GM12801 (cell line): ENCODE results near the gene BAHD1.

Experiments
- TF ChIP-seq, protein P1 (sequence below): IDR thresholded peaks from one replicate; pipeline ENCODE4 v1.5.1; 2011; ENCODE audit warnings: control low read depth; ENCODE audit not compliant: insufficient read length; ENCODE audit errors: extremely low read depth

The BAHD1 gene

DNA sequence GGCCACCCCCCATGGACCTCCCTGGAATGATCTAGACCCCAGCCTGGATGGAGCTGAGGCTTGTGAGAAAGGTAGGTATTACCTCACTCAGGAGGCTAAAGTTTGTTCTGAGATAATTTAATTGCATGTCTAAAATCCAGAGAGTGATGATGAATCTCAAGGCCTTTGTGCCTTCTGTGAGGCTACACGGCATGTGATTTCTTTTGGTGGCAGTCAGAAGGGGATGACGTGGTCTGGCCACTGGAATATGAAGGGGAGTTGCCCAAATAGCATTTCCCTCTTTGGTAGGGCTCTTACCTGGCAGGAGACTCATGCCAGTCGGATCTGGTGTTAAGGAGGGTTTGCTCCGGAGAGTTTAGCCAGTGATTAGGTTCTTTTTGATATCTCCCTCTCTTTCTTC, 2.5 kb downstream of the BAHD1 start:
- TF ChIP-seq, protein P1, sequence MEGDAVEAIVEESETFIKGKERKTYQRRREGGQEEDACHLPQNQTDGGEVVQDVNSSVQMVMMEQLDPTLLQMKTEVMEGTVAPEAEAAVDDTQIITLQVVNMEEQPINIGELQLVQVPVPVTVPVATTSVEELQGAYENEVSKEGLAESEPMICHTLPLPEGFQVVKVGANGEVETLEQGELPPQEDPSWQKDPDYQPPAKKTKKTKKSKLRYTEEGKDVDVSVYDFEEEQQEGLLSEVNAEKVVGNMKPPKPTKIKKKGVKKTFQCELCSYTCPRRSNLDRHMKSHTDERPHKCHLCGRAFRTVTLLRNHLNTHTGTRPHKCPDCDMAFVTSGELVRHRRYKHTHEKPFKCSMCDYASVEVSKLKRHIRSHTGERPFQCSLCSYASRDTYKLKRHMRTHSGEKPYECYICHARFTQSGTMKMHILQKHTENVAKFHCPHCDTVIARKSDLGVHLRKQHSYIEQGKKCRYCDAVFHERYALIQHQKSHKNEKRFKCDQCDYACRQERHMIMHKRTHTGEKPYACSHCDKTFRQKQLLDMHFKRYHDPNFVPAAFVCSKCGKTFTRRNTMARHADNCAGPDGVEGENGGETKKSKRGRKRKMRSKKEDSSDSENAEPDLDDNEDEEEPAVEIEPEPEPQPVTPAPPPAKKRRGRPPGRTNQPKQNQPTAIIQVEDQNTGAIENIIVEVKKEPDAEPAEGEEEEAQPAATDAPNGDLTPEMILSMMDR, result no peak

DNA sequence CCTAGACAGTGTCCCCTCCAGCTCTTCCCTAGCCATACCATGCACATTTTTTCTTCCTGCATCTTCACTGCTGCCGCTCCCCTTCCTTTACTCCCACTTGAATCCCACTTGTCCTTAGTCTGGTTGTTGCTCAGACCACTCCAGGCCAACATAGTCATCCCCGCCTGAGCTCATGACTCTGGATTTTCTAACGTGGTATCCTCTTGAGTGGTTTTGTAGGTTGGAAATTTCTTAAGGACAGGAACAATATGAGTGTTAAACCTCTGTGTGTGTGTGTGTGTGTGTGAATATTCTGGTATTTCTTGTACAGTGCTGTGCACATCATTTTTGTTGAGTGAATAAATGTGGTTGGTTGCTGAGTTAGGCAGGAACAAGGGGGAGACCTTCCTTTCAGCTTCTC, 3.1 kb downstream of the BAHD1 start:
- TF ChIP-seq, protein P1, result no peak

DNA sequence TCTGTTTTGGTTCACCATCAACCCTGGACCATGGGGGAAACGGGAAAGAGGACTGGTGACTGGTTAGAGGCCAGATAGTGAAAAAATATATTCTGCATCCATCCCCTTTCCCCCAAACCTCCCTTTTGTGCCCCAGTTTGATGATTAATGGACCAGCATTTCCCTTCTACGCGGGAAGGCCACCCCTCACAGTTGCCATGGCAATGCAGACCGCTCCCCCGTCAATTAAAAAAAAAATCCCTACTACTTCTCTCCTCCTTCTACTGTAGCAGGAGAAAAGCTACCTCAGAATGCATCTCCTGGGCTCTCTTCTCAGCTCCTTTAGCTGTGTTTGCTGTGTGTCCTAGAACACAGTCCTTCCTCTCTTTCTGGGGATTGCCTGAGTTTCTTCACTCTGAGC, 4.0 kb downstream of the BAHD1 start:
- TF ChIP-seq, protein P1, result no peak

DNA sequence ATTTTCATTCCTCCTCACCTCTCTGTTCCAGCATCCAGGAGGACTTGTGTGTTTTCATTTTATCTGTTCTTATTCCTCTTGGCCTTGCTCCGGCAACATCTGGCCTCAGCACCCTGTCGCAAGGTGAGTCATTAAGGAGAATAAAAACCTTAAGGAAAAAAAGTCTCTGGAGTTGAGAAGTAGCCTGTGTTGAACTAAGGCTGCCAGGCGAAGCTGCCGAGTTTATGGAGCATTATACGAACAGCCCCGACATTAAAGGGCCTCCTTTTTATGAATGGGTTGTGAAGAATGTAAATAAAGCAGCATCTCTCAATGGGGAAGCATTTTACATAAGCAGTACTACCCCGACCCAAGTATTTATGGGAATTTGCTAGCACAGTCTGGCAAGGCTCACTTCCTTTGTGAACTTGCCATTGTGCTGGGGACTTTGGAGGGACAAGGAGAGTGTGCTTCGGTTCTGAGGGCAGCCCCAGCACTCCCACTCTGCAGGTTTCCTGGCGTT, 4.7 kb downstream of the BAHD1 start:
- TF ChIP-seq, protein P1, result no peak

DNA sequence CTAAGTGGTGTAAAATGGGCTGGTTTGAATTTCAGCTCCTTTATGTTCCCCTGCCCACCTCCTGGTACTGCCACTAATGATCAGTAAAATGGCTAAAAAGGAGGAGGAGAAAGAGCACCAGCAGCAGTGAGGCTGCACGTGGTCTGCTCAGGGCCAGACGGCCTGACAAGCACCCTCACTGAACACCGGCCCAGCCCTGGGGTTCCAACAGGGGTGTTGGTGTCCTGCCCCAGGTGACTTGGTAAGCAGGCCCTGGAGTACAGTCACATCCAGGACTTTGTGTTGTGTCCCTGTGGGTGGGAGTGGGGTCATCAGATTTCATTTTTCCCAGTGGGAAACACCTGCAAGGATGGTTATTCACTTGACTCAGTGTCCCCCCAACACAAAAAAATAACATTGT, 5.4 kb downstream of the BAHD1 start:
- TF ChIP-seq, protein P1, result no peak

DNA sequence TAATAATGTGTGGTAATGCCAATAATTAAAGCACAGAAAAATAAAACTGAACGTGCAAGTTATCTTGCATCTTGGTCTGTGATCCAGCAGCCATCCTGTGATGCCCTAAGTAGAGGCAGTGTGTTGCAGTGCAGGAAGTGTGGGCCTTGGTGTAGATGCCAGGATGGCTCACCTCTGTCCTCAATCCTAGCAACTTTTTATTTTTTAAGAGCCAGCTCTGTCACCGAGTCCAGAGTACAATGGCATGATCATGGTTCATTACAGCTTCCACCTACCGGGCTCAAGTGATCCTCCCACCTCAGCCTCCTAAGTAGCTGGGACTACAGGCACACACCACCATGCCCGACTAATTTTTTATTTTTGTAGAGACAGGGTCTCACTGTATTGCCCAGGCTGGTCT, 7.6 kb downstream of the BAHD1 start:
- TF ChIP-seq, protein P1, result no peak

DNA sequence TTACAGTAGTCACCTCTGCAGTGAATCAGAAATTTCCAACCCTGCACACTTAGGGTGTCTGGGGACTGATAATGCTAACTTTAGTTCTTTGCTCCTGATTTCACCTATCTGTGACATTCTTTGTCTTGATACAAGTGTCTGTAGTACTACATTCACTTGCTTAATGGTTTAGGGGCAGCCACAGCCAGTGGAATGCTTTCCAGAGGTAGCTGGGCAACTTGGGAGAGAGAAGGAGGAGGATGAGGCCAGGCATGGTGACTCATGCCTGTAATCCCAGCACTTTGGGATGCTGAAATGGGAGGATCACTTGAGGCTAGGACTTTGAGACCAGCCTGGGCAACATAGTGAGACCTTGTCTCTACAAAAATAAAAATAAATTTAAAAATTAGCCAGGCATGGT, 8.5 kb downstream of the BAHD1 start:
- TF ChIP-seq, protein P1, result no peak

DNA sequence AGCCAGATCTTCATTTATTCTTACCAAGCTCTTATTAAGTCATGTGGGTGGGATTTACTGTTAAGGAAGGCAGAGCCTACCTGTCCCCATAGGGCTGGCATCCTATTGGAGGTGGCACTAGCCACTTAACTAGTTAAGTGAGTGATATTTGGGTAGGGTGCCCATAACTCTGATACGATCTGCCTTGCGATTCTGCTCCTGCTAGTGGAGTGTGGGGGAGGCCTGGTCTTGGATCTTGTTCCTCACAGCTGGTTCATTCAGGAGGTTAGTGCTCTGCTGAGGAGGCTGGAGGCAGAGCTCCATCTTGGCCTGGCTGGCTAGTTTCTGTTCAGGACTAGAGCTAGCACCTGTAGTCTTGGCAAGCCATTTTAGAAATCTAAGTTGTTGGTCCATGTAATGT, 9.3 kb downstream of the BAHD1 start:
- TF ChIP-seq, protein P1, result no peak
